Right ventricle myocardium superior (tissue), 1 donor: ENCODE measurements around the gene RXFP4. TPM values are rescaled to one million over a fixed set of nuclear protein-coding genes. Genes with fewer than 3 reads are reported as not detected.
"Not testable (repeated sequence)": the region's sequence is repeated elsewhere in the genome, so short reads cannot be mapped to it uniquely, and the experiment has no call there.

Source experiments
- ATAC-seq: fragments of 200-7000 bp; cut with Tn5 transposase; one replicate; pipeline ENCODE4 v1.9.1; 2020; ENCODE audit warnings: mild to moderate bottlenecking; ENCODE audit not compliant: poor library complexity
- DNase-seq: peaks from one replicate; pipeline ENCODE4 v3.0.0-alpha.2; 2020
- intact Hi-C: fragments of 100-400 bp; cut with DNase I; formaldehyde crosslinking; loops from one replicate; pipeline ENCODE4 v1.11.2; 2022
- microRNA-seq: library from miRNA; unstranded; fragments of <30 nt; microRNA quantifications from one replicate; pipeline ENCODE4 v1.2.0, GENCODE V29; 2020
- total RNA-seq: library from RNA; stranded (reverse); fragmentation: NEBNext Ultra II Directional; extraction: Animal tissue kit (Norgen Biotek cat#: 25700); gene quantifications from one replicate; pipeline ENCODE4 v1.2.1, GENCODE V29; 2021
- donor health status: DM: no; HTN: yes; CAD: no; lungs with severe emphysema.

Gene RXFP4
- total RNA-seq, 1 donor from 2014 or later, result not detected

- intact Hi-C loops, DNase-seq, ATAC-seq: not testable (repeated sequence)
Observed at GRCh38 chr1:155984903-155985645, 43.6 kb downstream of the RXFP4 start.

DNA sequence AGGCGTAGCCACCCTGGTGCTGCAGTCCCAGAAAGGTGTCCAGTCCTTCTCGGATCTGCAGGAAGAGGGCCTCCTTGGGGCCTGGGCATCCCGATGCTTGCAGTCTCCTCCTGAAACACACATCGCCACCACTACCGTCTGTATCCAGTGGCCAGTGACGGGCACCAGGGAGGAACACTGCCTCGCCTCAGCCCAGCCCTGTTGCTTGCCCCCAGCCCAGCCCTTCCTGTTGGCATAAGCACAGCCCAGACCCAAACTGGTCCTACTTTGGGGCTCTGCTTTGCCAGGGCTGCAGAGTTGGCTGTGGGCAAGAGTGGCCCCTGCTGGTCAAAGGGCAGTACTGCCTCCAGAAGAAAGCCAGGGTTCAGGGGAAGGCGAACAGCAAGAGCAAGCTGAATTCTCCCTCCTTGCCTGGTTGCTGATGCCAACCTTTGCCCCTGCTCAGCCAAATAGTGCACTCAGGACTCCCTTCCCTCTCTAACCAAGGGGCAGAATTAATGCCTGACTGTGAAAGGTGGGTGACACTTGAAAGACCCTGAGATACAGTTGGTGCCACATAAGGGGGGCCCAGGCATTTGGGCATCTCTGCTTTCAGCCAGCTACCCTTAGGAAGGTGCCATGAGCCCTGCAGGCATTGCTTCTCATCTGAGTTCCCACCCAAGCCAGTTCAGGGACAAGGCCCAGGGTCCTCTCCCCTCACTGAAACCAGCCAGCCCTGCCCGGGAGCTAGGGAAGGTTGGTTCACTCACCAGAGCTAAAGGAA, 48.0 kb downstream of the RXFP4 start:
- intact Hi-C loops, result loop anchor here (2.0 kb wide), 1 partner anchor 51 kb away; no protein-coding TSS in a partner anchor
- peak; percentile 94 for ATAC-seq
- peak; percentile 82 for DNase-seq

DNA sequence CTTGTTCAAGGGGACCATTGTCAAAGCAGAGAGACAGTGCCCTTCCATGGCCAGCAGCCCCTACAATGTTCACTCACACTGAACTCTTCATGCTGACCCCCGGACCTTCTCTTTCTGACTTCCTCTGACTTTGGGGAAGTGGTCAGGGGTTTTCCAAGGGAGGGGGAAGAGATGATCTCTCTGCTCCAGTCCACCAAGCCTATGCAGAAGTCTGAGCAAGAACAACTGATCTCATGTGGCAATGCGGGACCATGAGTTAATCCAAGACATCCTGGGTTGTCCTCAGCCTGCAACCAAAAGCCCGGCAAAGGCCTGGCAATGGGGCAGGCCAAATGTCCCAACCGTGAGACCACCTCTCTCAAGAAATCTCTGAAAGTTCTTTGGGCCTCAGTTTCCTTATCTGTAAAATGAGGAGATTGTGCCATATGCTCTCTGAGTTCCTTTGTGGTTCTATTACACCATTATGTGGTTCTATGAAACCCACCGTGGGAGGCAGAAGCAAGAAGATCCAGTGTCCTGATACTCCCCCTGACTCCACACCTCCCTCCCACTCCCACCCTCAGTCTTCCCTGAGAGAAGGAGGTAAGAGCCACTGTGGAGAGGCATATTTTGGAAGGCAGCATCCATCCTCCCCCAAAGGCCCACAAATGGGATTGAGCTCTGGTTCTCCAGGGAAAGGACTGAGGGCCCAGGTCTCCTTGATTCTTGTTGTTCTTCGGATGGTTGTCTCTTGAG, 48.7 kb downstream of the RXFP4 start:
- intact Hi-C loops, result no loop called here
- DNase-seq, result no peak
- ATAC-seq, result peak; percentile 50

Small RNA genes within 50 kb of the gene (microRNA-seq; reads per million reads assigned to microRNA genes)
- not detected for gene MIR6738

Other genes with a start within 250 kb of the RXFP4 start
- gene GON4L, start 84.4 kb upstream of the RXFP4 start, total RNA-seq, result 17.9 TPM
- gene SYT11, start 82.1 kb upstream of the RXFP4 start, total RNA-seq, result 7.0 TPM
- gene RIT1, start 30.3 kb upstream of the RXFP4 start, total RNA-seq, result 19.0 TPM
- gene KHDC4, start 7.2 kb upstream of the RXFP4 start, total RNA-seq, result 22.5 TPM
- gene ARHGEF2, start 36.9 kb downstream of the RXFP4 start, total RNA-seq, result 55.7 TPM
- 66.9 TPM for gene SSR2, start 79.3 kb downstream of the RXFP4 start, total RNA-seq
- gene UBQLN4, start 112.2 kb downstream of the RXFP4 start, total RNA-seq, result 30.4 TPM
- 64.4 TPM for gene LAMTOR2, start 113.1 kb downstream of the RXFP4 start, total RNA-seq
- gene RAB25, start 119.5 kb downstream of the RXFP4 start, total RNA-seq, result not detected
- 0.16 TPM for gene MEX3A, start 140.8 kb downstream of the RXFP4 start, total RNA-seq
- 270 TPM for gene LMNA, start 173.1 kb downstream of the RXFP4 start, total RNA-seq
- 1.4 TPM for gene SEMA4A, start 211.9 kb downstream of the RXFP4 start, total RNA-seq